Right lobe of liver (tissue), 6 donors: ENCODE measurements around the gene MARCHF10. TPM values are rescaled to one million over a fixed set of nuclear protein-coding genes. Genes with fewer than 3 reads are reported as not detected.
"Not testable (repeated sequence)": the region's sequence is repeated elsewhere in the genome, so short reads cannot be mapped to it uniquely, and the experiment has no call there.

ENCODE experiments used
- ATAC-seq, 4 donors: fragments of 200-7000 bp; cut with Tn5 transposase; one replicate each; pipeline ENCODE4 v1.9.1; 2020; ENCODE audit warnings: mild to moderate bottlenecking in 4 of 4, moderate library complexity in 4 of 4
- DNase-seq, 3 donors: peaks; one replicate each; pipeline ENCODE4 v3.0.0-alpha.2; 2020
- H3K27ac ChIP-seq, 3 donors: fragments of 200-600 bp; one replicate each; pipeline ENCODE4 v1.8.0; 2022
- H3K27me3 ChIP-seq, 2 donors: fragments of 200-600 bp; one replicate each; pipeline ENCODE4 v1.8.0; 2022
- H3K36me3 ChIP-seq, 4 donors: fragments of 200-600 bp; sonication (generic) in 1 of 4; one replicate each; pipeline versions ENCODE4 v1.5.1 to v1.8.0; 2017 to 2022; ENCODE audit warnings: control low read depth in 1 of 4
- H3K4me1 ChIP-seq, 4 donors: fragments of 200-600 bp; sonication (generic) in 1 of 4; one replicate each; pipeline versions ENCODE4 v1.5.1 to v1.8.0; 2017 to 2022; ENCODE audit warnings: control low read depth in 1 of 4
- H3K4me3 ChIP-seq, 3 donors: fragments of 200-600 bp; one replicate each; pipeline ENCODE4 v1.8.0; 2022
- H3K9me3 ChIP-seq, 4 donors: fragments of 200-600 bp; sonication (generic) in 1 of 4; one replicate each; pipeline versions ENCODE4 v1.5.1 to v1.8.0; 2017 to 2022; ENCODE audit warnings: control low read depth in 1 of 4
- CTCF ChIP-seq, 4 donors: fragments of 200-600 bp in 3 of 4; fragments of 450-650 bp in 1 of 4; IDR thresholded peaks; one replicate each; pipeline versions ENCODE4 v1.5.1 to v1.8.0; 2016 to 2022; ENCODE audit warnings: antibody characterized with exemption in 4 of 4, mild to moderate bottlenecking in 2 of 4
- POLR2A ChIP-seq: fragments of 450-650 bp; IDR thresholded peaks from one replicate; pipeline ENCODE4 v1.6.1; 2017; ENCODE audit warnings: antibody characterized with exemption, mild to moderate bottlenecking
- WGBS: methylation state at CpG from one replicate; pipeline ENCODE4 v1.1.6; 2018; ENCODE audit warnings: low coverage, low lambda C conversion rate; ENCODE audit not compliant: insufficient coverage; ENCODE audit errors: missing lambda C conversion rate; 5-methylcytosine and 5-hydroxymethylcytosine counted together
- intact Hi-C, 2 donors: fragments of 100-400 bp; cut with DNase I; formaldehyde crosslinking; loops; one replicate each; pipeline versions ENCODE4 v1.11.2 to v1.14.1; 2022
- total RNA-seq, 6 experiments: library from RNA; depleted of rRNA in 2 of 6; stranded (reverse); fragments of >200 nt in 2 of 6; fragmentation: NEBNext Ultra II Directional in 3 of 6; extraction: Animal tissue kit (Norgen Biotek cat#: 25700) in 3 of 6; gene quantifications; one replicate each; pipeline versions ENCODE4 v1.1.0 to v1.2.4, GENCODE V29; 2016 to 2023
- donor health status: DM: no; HTN: yes; CAD: no.
- donor health status: DM: no; HTN: no; CAD: no.
- donor health status: DM: no; HTN: no; CAD: no.
- donor health status: DM: no; HTN: yes; CAD: no.
- donor health status: DM: no; HTN: yes; CAD: no.

The MARCHF10 gene
- total RNA-seq, 6 experiments from 2014 or later, result not detected

- WGBS, result 66% methylated on average over 2 of the region's 2 CpGs
- ATAC-seq, result no peak
- no peaks in the 10 kb centered on the region for H3K4me1 ChIP-seq
Measured at GRCh38 chr17:62787366-62787765, 20.7 kb downstream of the MARCHF10 start.

GRCh38 chr17:62786646-62787045, 21.5 kb downstream of the MARCHF10 start:
- no peaks in the 10 kb centered on the region for H3K9me3 ChIP-seq
- intact Hi-C loops, result no loop called here
- no peak for DNase-seq
- no peaks in the 10 kb centered on the region for H3K4me1 ChIP-seq
- H3K4me3 ChIP-seq, result no peak overlapping the region
- TF ChIP-seq POLR2A (no peak), CTCF (IDR thresholded peaks at IDR 0.05) (no peak)
- 65% methylated on average over 2 of the region's 2 CpGs for WGBS
- H3K27me3 ChIP-seq, result no peaks in the 10 kb centered on the region
- ATAC-seq, result no peak
- no peak overlapping the region for H3K27ac ChIP-seq
- no peaks in the 10 kb centered on the region for H3K36me3 ChIP-seq

More at GRCh38 chr17:62787366-62787765, 20.7 kb downstream of the MARCHF10 start:
- Histone ChIP-seq H3K27ac (no peak overlapping the region), H3K9me3 (no peaks in the 10 kb centered on the region), H3K27me3 (no peaks in the 10 kb centered on the region), H3K4me3 (no peak overlapping the region), H3K36me3 (no peaks in the 10 kb centered on the region)
- no peak for DNase-seq
- TF ChIP-seq POLR2A, result no peak
- TF ChIP-seq CTCF (IDR thresholded peaks at IDR 0.05), result no peak
- intact Hi-C loops, result no loop called here

DNA sequence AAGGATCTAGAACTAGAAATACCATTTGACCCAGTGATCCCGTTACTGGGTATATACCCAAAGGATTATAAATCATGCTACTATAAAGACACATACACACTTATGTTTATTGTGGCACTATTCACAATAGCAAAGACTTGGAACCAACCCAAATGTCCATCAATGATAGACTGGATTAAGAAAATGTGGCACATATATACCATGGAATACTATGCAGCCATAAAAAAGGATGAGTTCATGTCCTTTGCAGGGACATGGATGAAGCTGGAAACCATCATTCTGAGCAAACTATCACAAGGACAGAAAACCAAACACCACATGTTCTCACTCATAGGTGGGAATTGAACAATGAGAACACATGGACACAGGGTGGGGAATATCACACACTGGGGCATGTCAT, 22.1 kb downstream of the MARCHF10 start:
- H3K9me3 ChIP-seq, H3K27ac ChIP-seq, H3K36me3 ChIP-seq, ATAC-seq, H3K4me1 ChIP-seq, DNase-seq, H3K4me3 ChIP-seq, H3K27me3 ChIP-seq, intact Hi-C loops: not testable (repeated sequence)
- 85% methylated on average over 1 of the region's 1 CpG for WGBS

DNA sequence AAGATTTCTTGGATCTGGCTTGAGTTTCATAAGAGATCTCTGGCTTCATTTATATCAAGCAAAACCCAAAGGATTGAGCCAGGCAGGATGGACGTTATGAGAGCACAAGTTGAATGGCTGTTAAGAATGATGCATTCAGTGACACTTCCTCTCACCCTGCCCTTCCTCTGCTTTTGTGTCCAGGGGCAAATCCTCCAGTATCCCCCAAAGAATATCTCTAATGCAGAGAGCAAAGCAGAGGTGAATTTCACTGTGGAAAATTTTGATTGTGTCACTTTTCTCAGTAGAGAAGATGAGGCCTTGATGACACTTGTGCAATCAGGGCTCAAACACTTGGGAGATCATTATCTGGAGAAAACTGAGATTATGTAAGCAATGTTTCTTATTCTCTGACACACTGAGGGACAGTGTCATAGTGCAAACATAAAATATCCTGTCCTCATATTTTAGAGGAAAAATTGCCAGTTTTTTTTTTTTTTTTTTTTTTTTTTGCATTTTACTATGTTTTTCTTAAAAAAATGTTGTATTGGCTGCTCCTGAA, 25.3 kb downstream of the MARCHF10 start:
- no peak for TF ChIP-seq CTCF (IDR thresholded peaks at IDR 0.05)
- TF ChIP-seq POLR2A, result no peak
- no peak overlapping the region for H3K4me3 ChIP-seq
- no peaks in the 10 kb centered on the region for H3K27me3 ChIP-seq
- DNase-seq, result no peak
- 0% methylated on average over 1 of the region's 1 CpG for WGBS
- no peak overlapping the region for H3K27ac ChIP-seq
- H3K36me3 ChIP-seq, result no peaks in the 10 kb centered on the region
- intact Hi-C loops, result no loop called here
- ATAC-seq, result no peak
- no peaks in the 10 kb centered on the region for H3K4me1 ChIP-seq
- H3K9me3 ChIP-seq, result no peaks in the 10 kb centered on the region

- H3K36me3 ChIP-seq, result no peaks in the 10 kb centered on the region
- WGBS, result 37% methylated on average over 2 of the region's 2 CpGs
- TF ChIP-seq POLR2A (no peak), CTCF (IDR thresholded peaks at IDR 0.05) (no peak)
- intact Hi-C loops, result no loop called here
- no peak for ATAC-seq
- no peak overlapping the region for H3K4me3 ChIP-seq
- H3K27ac ChIP-seq, result no peak overlapping the region
- no peaks in the 10 kb centered on the region for H3K9me3 ChIP-seq
- no peak for DNase-seq
- no peaks in the 10 kb centered on the region for H3K4me1 ChIP-seq
- H3K27me3 ChIP-seq, result no peaks in the 10 kb centered on the region
Measured at GRCh38 chr17:62781831-62782251, 26.3 kb downstream of the MARCHF10 start.
